Left cardiac atrium (tissue), 4 donors: ENCODE measurements around the gene MYO5C. TPM values are rescaled to one million over a fixed set of nuclear protein-coding genes. Genes with fewer than 3 reads are reported as not detected.
A peak's percentile ranks its signal among the peaks of the same experiment; 100 is the strongest.

Experiments
- ATAC-seq, 2 donors: fragments of 200-7000 bp; cut with Tn5 transposase; one replicate each; pipeline ENCODE4 v1.9.1; 2020; ENCODE audit warnings: mild to moderate bottlenecking in 2 of 2, moderate library complexity in 2 of 2
- DNase-seq: peaks from one replicate; pipeline ENCODE4 v3.0.0-alpha.2; 2020
- intact Hi-C, 2 donors: fragments of 100-400 bp; cut with DNase I; formaldehyde crosslinking; loops; one replicate each; pipeline versions ENCODE4 v1.14.1 to v1.15.1; 2022 to 2023
- total RNA-seq, 2 donors: library from RNA; stranded (reverse); fragmentation: NEBNext Ultra II Directional; extraction: Animal tissue kit (Norgen Biotek cat#: 25700); gene quantifications; one replicate each; pipeline ENCODE4 v1.2.1, GENCODE V29; 2021
- donor health status: DM: no; HTN: yes; CAD: no.
- donor health status: DM: no; HTN: yes; CAD: no; lungs with severe emphysema.
- donor health status: DM: yes; HTN: yes; CAD: no.
- donor health status: Dilated cardiomyopathy.

Gene MYO5C
- total RNA-seq, 2 donors from 2014 or later = 8.2 to 17.1 TPM

DNA sequence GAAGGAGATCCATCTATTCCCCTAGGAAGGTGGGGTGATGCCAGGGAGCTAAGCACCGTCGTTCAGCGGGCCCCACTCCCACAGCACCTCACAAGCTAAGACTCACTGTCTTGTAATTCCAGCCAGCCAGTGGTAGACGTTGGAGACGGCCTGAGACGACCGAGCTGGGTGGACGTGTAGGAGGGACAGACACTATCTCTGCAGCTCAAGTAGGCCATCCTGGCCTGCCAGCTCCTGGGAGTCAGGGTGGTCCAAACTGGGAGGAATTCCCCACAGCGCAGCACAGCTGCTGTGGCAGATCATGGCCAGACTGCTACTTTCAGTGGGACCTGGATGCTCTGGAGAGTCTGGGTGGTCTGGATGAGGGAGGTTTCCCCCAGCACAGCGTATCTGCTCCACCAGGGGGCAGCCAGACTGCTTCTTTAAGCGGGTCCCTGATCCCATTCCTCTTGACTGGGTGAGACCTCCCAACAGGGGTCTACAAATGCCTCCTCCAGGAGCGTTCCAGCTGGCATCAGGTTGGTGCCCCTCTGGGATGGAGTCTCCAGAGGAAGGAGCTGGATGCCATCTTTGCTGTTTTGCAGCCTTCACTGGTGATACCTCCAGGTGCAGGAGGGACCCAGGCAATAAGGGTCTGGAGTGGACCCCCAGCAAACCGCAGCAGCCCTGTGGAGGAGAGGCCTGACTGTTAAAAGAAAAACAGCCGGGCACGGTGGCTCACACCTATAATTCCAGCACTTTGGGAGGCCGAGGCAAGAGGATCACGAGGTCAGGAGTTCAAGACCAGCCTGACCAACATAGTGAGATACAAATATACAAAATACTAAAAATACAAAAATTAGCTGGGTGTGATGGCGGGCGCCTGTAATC is 132.0 kb downstream of the MYO5C start:
- no peak for ATAC-seq
- no peak for DNase-seq
- intact Hi-C loops = no loop called here

DNA sequence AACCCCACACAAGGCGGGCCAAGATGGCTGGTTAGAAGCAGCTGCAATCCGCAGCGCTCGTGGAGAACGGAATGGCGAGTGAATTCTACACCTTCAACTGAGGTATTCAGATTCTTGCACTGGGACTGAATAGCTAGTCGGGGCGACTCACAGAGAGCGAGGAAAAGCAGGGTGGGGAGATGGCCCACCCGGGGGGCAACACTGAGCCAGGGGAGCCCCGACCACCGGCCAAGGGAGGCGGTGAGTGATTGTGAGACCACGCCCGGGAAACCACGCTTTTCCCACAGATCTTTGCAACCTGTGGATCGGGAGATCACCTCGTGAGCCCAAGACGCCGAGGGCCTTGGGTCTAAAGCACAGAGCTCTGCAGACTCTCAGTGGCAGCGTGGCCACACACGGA is 132.7 kb downstream of the MYO5C start:
- ATAC-seq (no peak), DNase-seq (no peak)
- intact Hi-C loops = no loop called here

DNA sequence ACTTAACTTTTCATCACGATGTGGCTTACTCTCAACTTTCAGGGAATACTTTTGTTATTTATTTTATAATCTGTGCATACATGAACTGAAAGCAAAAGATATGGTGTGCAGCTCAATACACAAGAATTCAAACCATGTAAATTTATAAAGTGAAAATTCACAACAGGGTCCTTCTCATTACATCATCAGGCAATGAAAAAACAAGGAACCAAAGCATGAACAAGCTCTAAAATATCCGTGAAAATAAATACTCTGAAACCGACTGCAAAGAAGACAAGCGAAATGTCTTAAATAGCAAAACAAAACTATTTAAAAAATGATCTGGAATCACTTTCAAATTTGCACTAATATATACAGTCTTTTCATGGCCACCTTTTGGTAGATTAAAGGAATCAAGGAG is 133.3 kb downstream of the MYO5C start:
- ATAC-seq (no peak), DNase-seq (no peak)
- intact Hi-C loops = no loop called here

DNA sequence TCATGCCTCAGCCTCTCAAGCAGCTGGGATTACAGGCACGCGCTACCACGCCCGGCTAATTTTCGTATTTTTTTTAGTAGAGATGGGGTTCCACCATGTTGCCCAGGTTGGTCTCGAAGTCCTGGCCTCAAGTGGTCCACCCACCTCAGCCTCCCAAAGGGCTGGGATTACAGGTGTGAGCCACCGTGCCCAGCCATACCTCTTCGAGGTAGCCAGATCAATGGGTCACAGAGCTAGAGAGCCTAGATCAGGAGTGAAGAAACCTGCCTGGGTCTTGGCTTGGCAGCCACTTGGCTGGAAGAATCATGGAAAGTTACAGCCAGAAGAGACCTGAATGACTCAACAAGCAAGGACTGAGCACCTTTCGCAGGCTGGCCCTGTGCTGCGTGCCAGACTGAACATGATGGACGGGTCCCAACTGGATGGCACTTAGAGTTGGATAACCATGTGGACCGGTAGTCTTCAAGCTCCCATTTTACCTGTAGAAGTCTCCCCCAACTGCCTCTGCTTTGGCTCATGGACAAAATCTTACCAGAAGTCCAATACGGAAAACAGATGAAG is 134.1 kb downstream of the MYO5C start:
- intact Hi-C loops = no loop called here
- ATAC-seq = no peak

DNA sequence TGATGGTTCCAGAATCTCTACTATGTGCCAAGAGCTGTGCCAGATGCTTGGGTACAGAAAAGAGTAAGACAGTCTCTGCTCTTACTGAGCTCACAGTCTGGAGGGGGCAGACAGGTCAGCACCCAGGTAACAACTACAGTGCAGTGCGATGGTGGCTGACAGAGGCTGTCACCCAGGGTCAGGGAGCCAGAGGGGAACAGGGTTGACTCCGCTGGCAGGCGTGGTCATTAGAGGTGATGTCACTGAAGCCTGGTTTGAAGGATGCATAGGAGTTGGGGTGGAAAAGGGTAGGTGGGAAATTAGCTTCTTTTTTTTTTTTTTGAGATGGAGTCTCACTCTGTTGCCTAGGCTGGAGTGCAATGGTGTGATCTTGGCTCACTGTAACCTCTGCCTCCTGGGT is 136.0 kb downstream of the MYO5C start:
- intact Hi-C loops = no loop called here

More for the DNA sequence above, 134.1 kb downstream of the MYO5C start:
- DNase-seq = no peak

DNA sequence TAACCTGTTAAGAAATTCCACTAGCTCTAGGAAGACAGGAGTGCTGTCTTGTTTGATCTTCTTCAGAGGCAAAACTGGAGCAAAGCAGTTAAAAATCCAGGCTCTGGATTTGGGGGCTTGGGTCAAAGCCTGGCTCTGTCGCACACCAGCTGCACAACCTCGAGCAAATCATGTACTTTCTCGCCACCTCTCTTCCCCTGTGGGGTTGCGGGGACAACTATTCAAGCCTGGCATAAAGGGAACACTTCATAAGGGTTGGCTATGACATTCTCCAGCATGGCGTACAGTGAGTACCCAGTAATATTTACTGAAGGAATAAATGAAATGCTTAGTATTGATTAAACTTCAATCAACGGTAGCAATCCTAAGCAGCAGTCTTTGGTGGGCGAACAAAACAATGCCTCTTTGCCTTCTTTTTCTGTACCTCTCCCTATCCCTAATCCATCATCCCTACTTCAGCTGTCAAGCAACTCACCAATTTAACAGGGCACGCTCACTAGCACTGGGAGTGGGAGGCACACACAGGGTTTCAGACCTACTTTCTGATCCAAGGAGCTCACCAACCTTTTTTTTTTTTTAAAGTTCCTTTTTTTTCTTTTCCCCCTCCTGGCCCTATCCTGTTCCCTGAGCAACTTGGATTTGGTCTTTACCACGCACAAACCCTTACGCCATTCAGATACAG is 137.4 kb downstream of the MYO5C start:
- intact Hi-C loops = no loop called here
- ATAC-seq (no peak), DNase-seq (no peak)

More for the DNA sequence above, 136.0 kb downstream of the MYO5C start:
- DNase-seq = no peak
- ATAC-seq = no peak

DNA sequence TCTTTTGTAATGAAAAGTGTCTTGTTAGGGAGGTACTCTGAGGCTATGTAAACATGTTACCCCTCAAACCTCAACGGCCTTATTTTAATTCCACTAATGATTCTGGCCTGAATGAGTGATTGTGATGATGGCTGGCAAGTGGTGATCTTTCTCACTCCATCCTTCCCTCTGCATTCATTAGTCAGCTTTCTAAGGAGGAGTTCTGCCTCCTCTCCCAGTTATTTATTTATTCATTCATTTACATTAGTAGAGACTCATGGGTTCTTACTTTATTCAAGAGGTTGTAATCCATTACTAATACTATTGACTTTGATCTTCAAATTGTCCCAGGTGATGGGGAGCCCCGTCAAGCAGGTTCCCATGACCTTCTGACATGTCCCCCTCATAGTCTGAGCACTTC is 139.7 kb downstream of the MYO5C start:
- ATAC-seq (no peak), DNase-seq (no peak)
- intact Hi-C loops = no loop called here

DNA sequence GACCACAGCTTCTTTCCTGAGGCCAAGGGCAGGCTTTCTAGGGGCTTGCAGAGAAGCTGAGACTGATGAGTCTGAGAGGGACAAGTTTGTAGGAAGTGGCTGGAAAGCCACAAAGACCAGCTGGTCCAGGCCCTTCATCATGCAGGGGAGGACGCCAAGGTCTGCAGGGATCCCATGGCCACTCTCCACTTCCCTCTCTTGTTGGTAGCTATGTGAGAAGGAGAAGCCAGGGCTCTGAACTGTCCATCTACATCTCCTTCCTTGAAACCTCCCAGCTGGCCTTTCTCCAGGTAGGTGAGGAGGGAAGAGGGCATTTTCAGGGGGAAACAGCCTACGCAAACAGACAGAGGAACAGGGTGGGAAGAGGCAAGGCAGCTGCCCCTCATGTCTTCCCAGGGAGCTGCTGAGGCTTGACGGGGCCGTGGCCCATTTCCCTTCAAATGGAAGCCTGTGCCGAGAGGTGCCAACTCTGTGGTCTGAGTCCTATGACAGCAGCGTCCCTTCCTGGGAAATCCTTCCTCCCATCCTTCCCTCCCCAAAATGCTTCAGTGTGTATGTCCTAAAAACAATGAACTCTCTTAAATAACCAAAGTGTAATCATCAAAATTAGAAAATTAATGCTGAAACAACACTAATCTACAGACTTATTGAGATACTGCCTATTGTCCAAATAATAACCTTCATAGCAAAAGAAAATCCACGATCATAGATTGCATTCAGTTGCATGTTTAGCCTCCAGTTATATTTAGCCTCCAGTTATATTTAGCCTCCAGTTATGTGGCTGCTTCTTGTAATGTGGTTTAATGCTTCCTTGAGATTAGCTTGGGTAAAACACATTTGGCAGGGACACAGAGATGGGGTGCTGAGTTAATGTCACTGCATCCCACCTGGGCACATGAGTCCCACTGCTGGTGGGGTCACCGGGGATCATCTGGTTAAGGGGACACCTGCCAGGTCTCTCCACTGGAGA is 140.4 kb downstream of the MYO5C start:
- intact Hi-C loops = no loop called here
- DNase-seq (no peak), ATAC-seq (no peak)

DNA sequence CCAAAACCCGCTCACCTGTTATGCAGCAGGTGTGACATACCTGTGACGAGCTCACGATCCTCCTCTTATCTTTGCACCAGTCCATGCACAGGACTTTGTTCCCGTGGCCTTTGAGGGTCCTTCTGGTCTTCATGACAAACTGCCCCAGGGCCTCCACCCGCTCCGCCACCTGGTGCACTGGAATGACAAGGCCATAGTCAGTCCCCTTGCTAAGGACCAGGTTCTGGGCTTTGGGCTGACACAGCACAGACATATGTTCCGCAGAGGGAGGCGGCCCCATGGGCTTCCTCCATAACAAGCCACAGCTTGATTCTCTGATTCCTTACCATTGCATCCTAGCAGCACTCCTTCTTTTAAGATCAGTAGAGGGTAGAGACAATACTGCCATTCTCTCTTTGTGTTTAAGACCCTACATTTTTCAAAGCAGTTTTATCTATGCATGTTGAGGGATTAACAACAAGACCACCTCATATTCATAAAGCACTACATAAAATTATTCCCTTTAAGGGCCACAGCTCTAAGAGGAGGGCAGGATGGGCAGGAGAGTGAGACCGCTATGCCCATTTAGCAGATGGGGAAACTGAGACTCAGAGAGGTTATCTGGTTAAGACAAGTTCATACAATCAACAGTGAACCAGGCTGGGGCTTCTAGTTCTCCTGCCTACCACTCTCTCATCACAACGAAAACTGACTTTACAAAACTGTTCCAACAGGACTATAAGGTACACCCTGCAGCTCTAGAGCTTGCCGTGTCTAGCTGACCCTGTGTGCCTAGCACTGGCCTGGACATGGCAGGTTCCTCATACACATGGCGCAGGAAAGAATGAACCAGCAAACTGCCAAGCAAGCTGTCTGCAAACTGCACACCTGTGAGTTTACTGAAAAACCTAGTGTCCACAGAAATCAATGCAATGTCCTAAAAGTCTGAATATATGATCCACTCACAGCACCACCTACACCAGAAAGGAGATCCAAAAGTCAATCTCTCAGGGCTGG is 141.4 kb downstream of the MYO5C start:
- no peak for DNase-seq
- ATAC-seq = no peak
- intact Hi-C loops = no loop called here

DNA sequence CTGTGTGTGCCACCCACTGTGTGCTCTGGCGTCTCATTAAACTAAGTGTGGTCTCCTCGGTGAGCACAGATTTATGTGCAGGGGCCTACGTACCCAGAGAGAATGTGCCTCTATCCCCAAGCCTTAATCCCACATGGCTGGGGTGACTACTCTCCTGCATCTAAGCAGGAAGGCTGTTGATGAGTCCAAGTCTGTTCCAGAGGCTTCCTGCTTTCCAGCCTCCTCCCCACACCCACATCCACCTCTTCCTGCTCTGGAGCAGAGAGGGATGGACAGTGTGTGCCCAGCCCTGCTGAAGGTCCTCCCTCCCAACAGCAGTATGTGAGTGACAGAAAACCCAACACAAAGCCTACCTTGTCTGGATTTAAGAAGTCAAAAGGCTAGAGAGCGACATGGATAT is 144.3 kb downstream of the MYO5C start:
- no peak for ATAC-seq
- no peak for DNase-seq
- intact Hi-C loops = no loop called here

DNA sequence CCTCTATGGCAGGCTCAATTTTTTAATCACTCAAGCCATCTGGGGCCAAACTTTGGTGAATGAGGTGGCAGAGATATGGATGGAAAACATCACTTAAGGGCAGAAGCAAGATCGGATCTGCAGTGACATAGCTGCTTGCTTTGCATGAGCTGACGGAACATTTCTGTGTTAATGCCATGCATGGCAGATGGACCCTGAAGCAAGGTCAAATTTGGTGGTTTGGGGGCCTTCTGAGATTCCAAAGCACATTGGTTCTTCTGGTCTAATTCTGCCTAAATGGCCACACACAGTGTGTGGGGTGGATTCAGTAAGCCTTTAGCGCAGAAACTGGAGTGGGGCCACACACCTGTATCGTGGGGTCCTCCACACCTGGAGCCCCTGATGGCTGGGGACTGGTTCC is 144.7 kb downstream of the MYO5C start:
- DNase-seq (no peak), ATAC-seq (no peak)
- intact Hi-C loops = no loop called here

DNA sequence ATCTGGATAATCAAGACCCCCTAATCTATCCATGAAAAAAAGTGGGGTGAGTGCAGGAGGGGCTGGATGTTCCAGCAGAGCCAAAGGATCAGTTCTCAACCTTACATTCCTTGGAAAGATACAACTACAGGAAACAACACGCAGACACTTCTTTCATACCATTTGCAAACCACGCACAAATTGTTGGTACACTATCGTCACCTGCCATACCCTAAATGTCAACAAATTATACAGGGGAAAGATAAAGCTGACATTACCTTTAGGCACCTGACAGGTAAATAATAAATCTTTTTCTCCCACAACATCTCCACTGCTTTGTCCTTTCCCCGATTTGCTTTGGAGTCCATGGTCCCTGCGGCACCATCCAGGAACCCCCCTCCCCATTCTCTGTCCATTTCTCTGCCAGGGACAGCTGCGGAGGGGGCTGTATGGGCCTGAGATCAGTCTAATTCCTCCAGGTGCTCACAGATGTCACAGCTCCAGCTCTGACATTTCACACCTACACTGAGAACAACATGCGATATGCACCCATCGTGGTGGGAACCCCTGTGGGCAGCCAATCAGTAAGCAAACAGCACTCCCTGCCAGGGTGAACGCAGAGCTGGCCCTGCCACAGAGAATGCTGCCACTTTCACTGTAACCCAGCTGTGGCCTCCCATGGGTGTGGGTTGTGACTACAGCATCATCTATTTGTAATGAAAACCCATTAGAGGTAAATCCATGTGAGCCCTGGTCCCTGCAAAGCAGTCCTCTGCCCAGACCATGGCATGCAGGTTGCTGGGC is 145.4 kb downstream of the MYO5C start:
- intact Hi-C loops = no loop called here
- no peak for ATAC-seq
- DNase-seq = no peak

DNA sequence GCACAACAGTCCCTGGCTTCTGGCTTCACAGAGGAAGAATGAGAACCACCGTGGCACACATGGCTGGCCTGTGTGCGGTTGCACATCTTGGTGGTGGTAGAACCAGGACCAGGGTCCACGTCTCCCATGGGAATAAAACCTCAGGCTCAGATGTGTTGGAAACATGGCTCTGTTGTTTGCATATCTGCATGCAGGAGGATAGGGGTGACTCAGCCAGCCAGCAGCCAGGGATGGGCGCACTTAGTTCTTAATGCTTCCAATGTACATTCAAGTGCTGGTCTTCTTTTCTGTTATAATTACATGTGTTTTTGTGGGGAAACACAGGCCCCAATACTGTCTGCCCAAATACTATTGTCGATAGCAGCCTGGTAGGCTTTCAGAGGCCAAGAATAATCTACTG is 147.2 kb downstream of the MYO5C start:
- ATAC-seq (no peak), DNase-seq (no peak)
- intact Hi-C loops = no loop called here

DNA sequence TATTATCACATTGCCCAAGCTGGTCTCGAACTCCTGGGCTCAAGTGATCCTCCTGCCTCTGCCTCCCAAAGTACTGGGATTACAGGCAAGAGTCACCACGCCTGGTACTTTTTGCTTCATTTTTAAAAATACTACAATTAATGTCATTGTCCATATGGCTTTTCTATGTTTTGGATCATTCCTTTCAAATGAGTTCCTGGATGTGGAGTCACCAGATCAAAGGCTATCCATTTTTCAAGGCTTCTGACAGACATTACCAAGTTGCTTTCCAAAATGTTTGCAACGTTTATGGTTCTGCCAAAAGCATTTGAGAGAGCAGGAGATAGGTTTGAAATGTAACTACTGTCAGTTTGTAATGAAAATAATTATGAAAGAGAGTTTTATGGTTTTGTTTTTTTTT is 148.8 kb downstream of the MYO5C start:
- ATAC-seq = no peak
- no peak for DNase-seq
- intact Hi-C loops = no loop called here

DNA sequence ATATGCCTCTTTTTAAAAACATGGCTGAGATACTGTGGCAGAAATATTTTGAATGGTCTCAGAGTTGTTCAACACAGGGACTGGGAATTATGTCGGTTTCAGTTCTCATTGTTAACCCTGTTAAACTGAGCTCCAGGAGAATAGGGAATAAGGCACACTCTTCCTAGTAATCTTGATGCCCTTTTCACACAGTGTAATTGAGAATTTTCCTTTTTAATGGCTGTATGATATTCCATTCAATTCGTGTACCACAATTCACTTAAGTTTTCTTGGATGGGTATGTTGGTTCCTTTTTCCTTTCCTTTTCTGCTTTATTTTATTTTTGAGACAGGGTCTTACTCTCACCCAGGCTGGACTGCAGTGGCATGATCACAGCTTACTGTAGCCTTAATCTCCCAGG is 149.3 kb downstream of the MYO5C start:
- intact Hi-C loops = no loop called here
- ATAC-seq (no peak), DNase-seq (no peak)

DNA sequence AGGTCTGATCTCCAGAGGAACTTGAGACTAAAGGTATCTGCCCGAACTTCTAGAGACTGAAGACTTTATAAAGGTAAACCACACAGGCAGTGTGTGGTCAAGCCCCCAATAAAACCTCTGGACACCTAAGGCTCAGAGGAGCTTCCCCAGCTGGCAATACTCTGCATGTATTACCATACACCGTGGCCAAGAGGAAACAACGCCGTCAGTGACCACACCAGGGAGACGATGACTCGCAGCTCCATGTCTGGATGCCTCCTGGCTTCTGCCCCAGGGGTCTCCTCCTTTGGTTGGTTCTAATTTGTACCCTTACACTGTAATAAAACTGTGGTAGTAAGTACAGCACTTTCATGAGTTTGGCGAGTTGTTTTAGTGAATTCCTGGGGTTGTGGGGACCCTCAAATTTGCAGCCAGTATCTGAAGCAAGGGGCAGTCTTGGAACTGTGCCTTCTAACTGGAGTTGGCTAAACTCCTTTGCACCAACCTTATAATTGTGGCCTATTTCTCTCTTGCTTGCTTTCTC is 150.9 kb downstream of the MYO5C start:
- intact Hi-C loops = no loop called here
- DNase-seq = no peak
- ATAC-seq = peak in 1 of 2 donors; percentile 41

DNA sequence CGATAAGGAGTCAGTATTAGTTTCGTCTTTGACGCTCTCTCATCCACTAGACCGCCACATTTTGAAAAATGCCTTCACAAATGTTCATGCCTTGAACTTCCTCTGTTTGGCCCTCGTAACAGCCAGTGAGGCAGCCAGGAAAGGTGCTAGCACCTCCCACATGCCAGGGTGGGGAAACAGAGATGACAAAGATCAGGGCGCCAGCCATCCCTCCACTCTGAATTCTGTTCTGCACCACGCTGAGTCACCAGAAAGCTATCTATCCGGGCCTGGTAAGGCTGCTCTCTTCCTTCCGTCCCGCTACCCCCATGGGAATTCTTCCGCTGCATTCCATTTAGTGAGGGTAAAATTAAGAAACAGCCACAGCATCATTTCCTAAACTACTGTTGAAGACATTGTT is 151.7 kb downstream of the MYO5C start:
- intact Hi-C loops = no loop called here
- no peak for DNase-seq
- peak; percentile 38 to 57 for ATAC-seq
